Esophagus mucosa (tissue), 1 donor: Measurements from ENCODE around the gene ACTL10. TPM values are rescaled to one million over a fixed set of nuclear protein-coding genes. Genes with fewer than 3 reads are reported as not detected.
"Not testable (repeated sequence)": the region's sequence is repeated elsewhere in the genome, so short reads cannot be mapped to it uniquely, and the experiment has no call there.

Experiments
- ATAC-seq: fragments of 200-7000 bp; cut with Tn5 transposase; one replicate; pipeline ENCODE4 v1.9.1; 2020
- total RNA-seq: library from RNA; stranded (reverse); gene quantifications from one replicate; pipeline ENCODE4 v1.2.4, GENCODE V29; 2023
- donor health status: DM: yes; HTN: yes; CAD: no.

ACTL10 gene
- total RNA-seq, 1 donor from 2014 or later = 2.0 TPM

GRCh38 chr20:33697129-33697528 is 30.4 kb downstream of the ACTL10 start:
- ATAC-seq = peak; percentile 33

- not testable (repeated sequence) for ATAC-seq
These were observed 32.2 kb downstream of the ACTL10 start for GRCh38 chr20:33698966-33699365.

GRCh38 chr20:33700696-33701441 is 34.1 kb downstream of the ACTL10 start:
- ATAC-seq = not testable (repeated sequence)

- no peak for ATAC-seq
These were observed 35.1 kb downstream of the ACTL10 start for GRCh38 chr20:33701629-33702450.

GRCh38 chr20:33702861-33703260 is 36.1 kb downstream of the ACTL10 start:
- peak; percentile 26 for ATAC-seq

GRCh38 chr20:33703498-33704137 is 36.9 kb downstream of the ACTL10 start:
- peak; percentile 22 for ATAC-seq

GRCh38 chr20:33704197-33704924 is 37.6 kb downstream of the ACTL10 start:
- peak; percentile 49 for ATAC-seq

- no peak for ATAC-seq
These were observed 40.9 kb downstream of the ACTL10 start for GRCh38 chr20:33707668-33708067.

- peak; percentile 30 for ATAC-seq
These were observed 42.7 kb downstream of the ACTL10 start for GRCh38 chr20:33709398-33709797.

- peak; percentile 39 for ATAC-seq
These were observed 43.3 kb downstream of the ACTL10 start for GRCh38 chr20:33709905-33710541.

- no peak for ATAC-seq
These were observed 44.1 kb downstream of the ACTL10 start for GRCh38 chr20:33710681-33711445.

- no peak for ATAC-seq
These were observed 44.6 kb downstream of the ACTL10 start for GRCh38 chr20:33711446-33711738.

GRCh38 chr20:33713865-33714367 is 47.2 kb downstream of the ACTL10 start:
- ATAC-seq = no peak

- ATAC-seq = no peak
These were observed 49.8 kb downstream of the ACTL10 start for GRCh38 chr20:33716498-33716897.

Other genes with a start within 250 kb of the ACTL10 start
- 4.7 TPM for gene SNTA1, start 223.2 kb upstream of the ACTL10 start, total RNA-seq
- gene CBFA2T2, start 176.8 kb upstream of the ACTL10 start, total RNA-seq = 9.0 TPM
- not detected for gene C20orf144, start 4.6 kb upstream of the ACTL10 start, total RNA-seq
- 8.0 TPM for gene NECAB3, start 7.5 kb downstream of the ACTL10 start, total RNA-seq
- gene E2F1, start 19.4 kb downstream of the ACTL10 start, total RNA-seq = 3.7 TPM
- 9.6 TPM for gene PXMP4, start 53.4 kb downstream of the ACTL10 start, total RNA-seq
- gene ZNF341, start 65.1 kb downstream of the ACTL10 start, total RNA-seq = 1.6 TPM
- 77.8 TPM for gene CHMP4B, start 144.4 kb downstream of the ACTL10 start, total RNA-seq